Left lung (tissue), 10 donors: ENCODE measurements around the gene RNF11. TPM values are rescaled to one million over a fixed set of nuclear protein-coding genes. Genes with fewer than 3 reads are reported as not detected.

Experiments
- ATAC-seq: fragments of 200-7000 bp; cut with Tn5 transposase; one replicate; pipeline ENCODE4 v1.9.1; 2020; ENCODE audit warnings: moderate library complexity
- DNase-seq, 4 donors: peaks; one replicate each; pipeline ENCODE4 v3.0.0-alpha.2; 2013 to 2020
- H3K27ac ChIP-seq, 2 donors: fragments of 200-600 bp; sonication (generic) in 1 of 2; one replicate each; pipeline versions ENCODE4 v1.5.0 to v1.8.0; 2020 to 2021
- H3K27me3 ChIP-seq, 2 donors: fragments of 200-600 bp; sonication (generic) in 1 of 2; one replicate each; pipeline versions ENCODE4 v1.5.0 to v1.8.0; 2020 to 2021
- H3K36me3 ChIP-seq, 2 donors: fragments of 200-600 bp; sonication (generic) in 1 of 2; one replicate each; pipeline versions ENCODE4 v1.5.0 to v1.8.0; 2020 to 2021
- H3K4me1 ChIP-seq, 2 donors: fragments of 200-600 bp; one replicate each; pipeline ENCODE4 v1.8.0; 2021
- H3K4me3 ChIP-seq, 2 donors: fragments of 200-600 bp; sonication (generic) in 1 of 2; one replicate each; pipeline versions ENCODE4 v1.5.0 to v1.8.0; 2020 to 2021; ENCODE audit warnings: mild to moderate bottlenecking in 1 of 2
- H3K9me3 ChIP-seq, 2 donors: fragments of 200-600 bp; sonication (generic) in 1 of 2; one replicate each; pipeline versions ENCODE4 v1.5.0 to v1.8.0; 2020 to 2021
- CTCF ChIP-seq, 2 donors: fragments of 200-600 bp; sonication (generic) in 1 of 2; IDR thresholded peaks; one replicate each; pipeline versions ENCODE4 v1.5.0 to v1.8.0; 2021; ENCODE audit warnings: antibody characterized with exemption in 2 of 2
- intact Hi-C, 2 donors: fragments of 100-400 bp; cut with DNase I; formaldehyde crosslinking; loops; one replicate each; pipeline versions ENCODE4 v1.11.2 to v1.14.2; 2022
- polyA plus RNA-seq, 6 donors: library from polyadenylated mRNA; unstranded; fragments of 120-200 nt; gene quantifications; one replicate each; pipeline ENCODE4 v1.2.1, GENCODE V29; 2013; ENCODE audit not compliant: insufficient read length in 6 of 6
- total RNA-seq, 2 donors: library from RNA; stranded (reverse); fragmentation: NEBNext Ultra II Directional; extraction: Animal tissue kit (Norgen Biotek cat#: 25700); gene quantifications; one replicate each; pipeline ENCODE4 v1.2.1, GENCODE V29; 2021
- donor health status: DM: no; HTN: yes; CAD: no.
- donor health status: DM: no; HTN: no; CAD: no.

Gene RNF11
- total and polyA plus RNA-seq, 8 donors: 90.1 to 114 (median 97.7) TPM

- intact Hi-C loops: no loop called here
- H3K9me3 ChIP-seq: no peaks in the 10 kb centered on the region
- TF ChIP-seq CTCF (IDR thresholded peaks at IDR 0.05): no peak
- no peaks in the 10 kb centered on the region for H3K27me3 ChIP-seq
- H3K36me3 ChIP-seq: no peaks in the 10 kb centered on the region
- no peak for DNase-seq
- H3K4me1 ChIP-seq: peaks cover 14 to 22% of the 10 kb centered on the region in 2 donors
- ATAC-seq: no peak
- no peak overlapping the region for H3K27ac ChIP-seq
- no peak overlapping the region for H3K4me3 ChIP-seq
Measured at GRCh38 chr1:51316846-51317120, 80.7 kb downstream of the RNF11 start.

GRCh38 chr1:51317798-51318197 lies 81.7 kb downstream of the RNF11 start:
- no peaks in the 10 kb centered on the region for H3K36me3 ChIP-seq
- no peak overlapping the region for H3K4me3 ChIP-seq
- H3K4me1 ChIP-seq: peaks cover 14 to 22% of the 10 kb centered on the region in 2 donors
- no peaks in the 10 kb centered on the region for H3K9me3 ChIP-seq
- ATAC-seq (no peak), DNase-seq (no peak)
- intact Hi-C loops: no loop called here
- H3K27ac ChIP-seq: no peak overlapping the region
- no peak for TF ChIP-seq CTCF (IDR thresholded peaks at IDR 0.05)
- no peaks in the 10 kb centered on the region for H3K27me3 ChIP-seq

GRCh38 chr1:51320967-51321923 lies 85.2 kb downstream of the RNF11 start:
- H3K27me3 ChIP-seq: no peaks in the 10 kb centered on the region
- DNase-seq (no peak), ATAC-seq (peak; percentile 84)
- H3K9me3 ChIP-seq: no peaks in the 10 kb centered on the region
- H3K4me3 ChIP-seq: no peak overlapping the region
- no peaks in the 10 kb centered on the region for H3K36me3 ChIP-seq
- no peak for TF ChIP-seq CTCF (IDR thresholded peaks at IDR 0.05)
- no peak overlapping the region for H3K27ac ChIP-seq
- intact Hi-C loops: no loop called here
- H3K4me1 ChIP-seq: no peaks in the 10 kb centered on the region

- no peak for DNase-seq
- Histone ChIP-seq H3K27me3 (no peaks in the 10 kb centered on the region), H3K27ac (no peak overlapping the region), H3K9me3 (no peaks in the 10 kb centered on the region), H3K4me3 (no peak overlapping the region), H3K36me3 (no peaks in the 10 kb centered on the region), H3K4me1 (no peaks in the 10 kb centered on the region)
- no peak for TF ChIP-seq CTCF (IDR thresholded peaks at IDR 0.05)
- ATAC-seq: no peak
- intact Hi-C loops: no loop called here
Measured at GRCh38 chr1:51321924-51322280, 85.8 kb downstream of the RNF11 start.

GRCh38 chr1:51322417-51323101 lies 86.5 kb downstream of the RNF11 start:
- Histone ChIP-seq H3K4me3 (no peak overlapping the region), H3K27ac (no peak overlapping the region), H3K27me3 (no peaks in the 10 kb centered on the region), H3K4me1 (no peaks in the 10 kb centered on the region), H3K36me3 (no peaks in the 10 kb centered on the region), H3K9me3 (no peaks in the 10 kb centered on the region)
- ATAC-seq (no peak), DNase-seq (no peak)
- intact Hi-C loops: no loop called here
- no peak for TF ChIP-seq CTCF (IDR thresholded peaks at IDR 0.05)
